ENCODE results near the gene AQP2. TPM values are rescaled to one million over a fixed set of nuclear protein-coding genes. Genes with fewer than 3 reads are reported as not detected.

AQP2 gene, protein sequence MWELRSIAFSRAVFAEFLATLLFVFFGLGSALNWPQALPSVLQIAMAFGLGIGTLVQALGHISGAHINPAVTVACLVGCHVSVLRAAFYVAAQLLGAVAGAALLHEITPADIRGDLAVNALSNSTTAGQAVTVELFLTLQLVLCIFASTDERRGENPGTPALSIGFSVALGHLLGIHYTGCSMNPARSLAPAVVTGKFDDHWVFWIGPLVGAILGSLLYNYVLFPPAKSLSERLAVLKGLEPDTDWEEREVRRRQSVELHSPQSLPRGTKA
- total RNA-seq (2014; rRNA removed; shearing (Covaris generic); ENCODE audit: low replicate concordance): not detected in 2 replicates

DNA sequence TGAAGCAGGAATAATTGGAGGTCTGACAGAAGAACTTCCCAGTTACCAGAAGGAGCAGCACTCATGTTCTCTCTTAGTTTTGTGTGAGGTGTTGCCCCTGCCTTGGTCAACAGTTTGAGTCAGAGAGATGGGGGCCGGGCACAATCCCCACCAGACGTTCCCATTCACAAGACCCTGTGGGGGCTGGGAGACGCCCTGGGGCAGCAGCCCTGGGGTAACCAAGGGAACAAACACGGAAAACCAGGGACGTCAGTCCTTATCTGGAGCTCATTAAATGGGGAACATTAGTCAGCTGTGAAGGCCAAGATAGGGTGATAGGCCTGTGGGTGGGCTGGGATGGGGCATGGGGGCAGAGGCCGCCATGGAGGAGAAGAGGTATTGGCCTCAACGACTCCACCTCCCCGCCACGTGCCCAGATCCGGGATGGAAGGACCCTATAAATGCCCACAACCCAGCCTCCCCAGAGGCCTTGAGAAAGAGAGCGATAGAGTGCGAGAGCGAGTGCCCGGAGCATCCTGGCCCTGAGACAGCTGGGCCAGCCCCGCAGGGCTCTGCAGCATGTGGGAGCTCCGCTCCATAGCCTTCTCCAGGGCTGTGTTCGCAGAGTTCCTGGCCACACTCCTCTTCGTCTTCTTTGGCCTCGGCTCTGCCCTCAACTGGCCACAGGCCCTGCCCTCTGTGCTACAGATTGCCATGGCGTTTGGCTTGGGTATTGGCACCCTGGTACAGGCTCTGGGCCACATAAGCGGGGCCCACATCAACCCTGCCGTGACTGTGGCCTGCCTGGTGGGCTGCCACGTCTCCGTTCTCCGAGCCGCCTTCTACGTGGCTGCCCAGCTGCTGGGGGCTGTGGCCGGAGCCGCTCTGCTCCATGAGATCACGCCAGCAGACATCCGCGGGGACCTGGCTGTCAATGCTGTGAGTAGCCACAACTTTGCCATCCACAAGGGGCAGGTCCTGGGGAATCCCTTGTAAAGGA is at the start of gene AQP2:
TSS of gene AQP2 (plus strand) at position 465 of the 979 bp plus-strand sequence. CDS start at position 559, 94 bp downstream.
- in situ Hi-C loops (cut with HindIII; ENCODE audit: low pct_unique_long_range_greater_than_20kb, low sequenced_read_pairs): loop anchor here (25.0 kb wide), 1 partner anchor 112 kb away; the partner anchor contains the start of gene ASIC1

GRCh38 chr12:49901026-49901425 is 49.5 kb upstream of the AQP2 start:
- in situ Hi-C loops (cut with HindIII; ENCODE audit: low pct_unique_long_range_greater_than_20kb, low sequenced_read_pairs): no loop called here
- no peak for DNase-seq (ENCODE audit: low read depth)

More for the DNA sequence above, at the start of gene AQP2:
- no peak for DNase-seq (ENCODE audit: low read depth)

GRCh38 chr12:49901986-49902385 is 48.6 kb upstream of the AQP2 start:
- DNase-seq (ENCODE audit: low read depth): no peak
- in situ Hi-C loops (cut with HindIII; ENCODE audit: low pct_unique_long_range_greater_than_20kb, low sequenced_read_pairs): no loop called here

GRCh38 chr12:49902399-49903350 is 47.9 kb upstream of the AQP2 start:
- DNase-seq (ENCODE audit: low read depth): no peak
- in situ Hi-C loops (cut with HindIII; ENCODE audit: low pct_unique_long_range_greater_than_20kb, low sequenced_read_pairs): no loop called here

- no peak for DNase-seq (ENCODE audit: low read depth)
- in situ Hi-C loops (cut with HindIII; ENCODE audit: low pct_unique_long_range_greater_than_20kb, low sequenced_read_pairs): no loop called here
Observed at GRCh38 chr12:49903351-49903699, 47.2 kb upstream of the AQP2 start.

- no peak for DNase-seq (ENCODE audit: low read depth)
- in situ Hi-C loops (cut with HindIII; ENCODE audit: low pct_unique_long_range_greater_than_20kb, low sequenced_read_pairs): no loop called here
Observed at GRCh38 chr12:49903700-49904423, 46.7 kb upstream of the AQP2 start, which contains the start of gene FAIM2. TSS of gene FAIM2 (minus strand) at chr12:49903900. CDS start at chr12:49903792, 108 bp downstream.

- DNase-seq (ENCODE audit: low read depth): no peak
- in situ Hi-C loops (cut with HindIII; ENCODE audit: low pct_unique_long_range_greater_than_20kb, low sequenced_read_pairs): no loop called here
Observed at GRCh38 chr12:49904601-49905000, 45.9 kb upstream of the AQP2 start.

- DNase-seq (ENCODE audit: low read depth): no peak
- in situ Hi-C loops (cut with HindIII; ENCODE audit: low pct_unique_long_range_greater_than_20kb, low sequenced_read_pairs): no loop called here
Observed at GRCh38 chr12:49905718-49906314, 44.7 kb upstream of the AQP2 start.

- in situ Hi-C loops (cut with HindIII; ENCODE audit: low pct_unique_long_range_greater_than_20kb, low sequenced_read_pairs): no loop called here
- DNase-seq (ENCODE audit: low read depth): no peak
Observed at GRCh38 chr12:49907352-49907751, 43.2 kb upstream of the AQP2 start.

DNA sequence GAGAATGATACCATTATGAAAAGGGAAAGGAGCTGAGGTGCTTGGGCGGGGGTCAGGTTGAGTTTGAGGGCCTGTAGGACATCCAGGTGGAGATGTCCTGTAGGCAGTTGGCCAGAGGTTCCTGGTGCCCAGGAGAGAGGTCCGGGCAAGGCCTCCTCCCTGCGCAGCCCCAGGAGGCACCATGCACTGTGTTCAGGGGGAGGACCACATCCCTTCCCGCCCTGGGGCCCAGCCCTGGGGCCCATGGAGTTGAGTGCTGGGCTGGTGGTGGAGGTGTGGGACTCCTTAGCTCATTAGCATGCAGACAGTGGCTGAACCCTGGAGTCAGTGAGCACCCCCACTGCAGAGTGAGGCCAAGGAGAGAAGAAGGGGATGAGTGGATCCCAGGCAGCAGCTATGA is 41.2 kb upstream of the AQP2 start:
- DNase-seq (ENCODE audit: low read depth): no peak
- in situ Hi-C loops (cut with HindIII; ENCODE audit: low pct_unique_long_range_greater_than_20kb, low sequenced_read_pairs): no loop called here

DNA sequence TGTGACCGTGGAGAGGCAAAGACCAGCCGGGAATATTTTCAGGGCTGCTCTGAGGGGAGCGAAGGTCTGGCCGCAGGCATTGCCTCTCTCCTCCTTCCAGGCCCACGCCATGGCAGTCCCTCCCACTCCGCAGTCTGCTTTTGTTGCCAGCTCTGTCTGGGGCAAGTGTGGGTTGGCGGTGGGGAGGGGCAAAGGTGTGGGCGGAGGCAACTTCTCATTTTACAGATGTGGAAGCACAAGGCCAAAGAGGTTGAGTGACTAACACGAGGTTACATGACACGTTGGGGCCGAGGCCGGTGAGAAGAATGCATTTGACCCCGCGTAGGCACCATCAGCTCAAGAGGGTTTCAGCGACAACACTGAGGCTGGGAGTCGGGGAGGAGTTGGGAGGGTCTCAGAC is 40.7 kb upstream of the AQP2 start:
- in situ Hi-C loops (cut with HindIII; ENCODE audit: low pct_unique_long_range_greater_than_20kb, low sequenced_read_pairs): no loop called here
- peak; percentile 87 for DNase-seq (ENCODE audit: low read depth)

DNA sequence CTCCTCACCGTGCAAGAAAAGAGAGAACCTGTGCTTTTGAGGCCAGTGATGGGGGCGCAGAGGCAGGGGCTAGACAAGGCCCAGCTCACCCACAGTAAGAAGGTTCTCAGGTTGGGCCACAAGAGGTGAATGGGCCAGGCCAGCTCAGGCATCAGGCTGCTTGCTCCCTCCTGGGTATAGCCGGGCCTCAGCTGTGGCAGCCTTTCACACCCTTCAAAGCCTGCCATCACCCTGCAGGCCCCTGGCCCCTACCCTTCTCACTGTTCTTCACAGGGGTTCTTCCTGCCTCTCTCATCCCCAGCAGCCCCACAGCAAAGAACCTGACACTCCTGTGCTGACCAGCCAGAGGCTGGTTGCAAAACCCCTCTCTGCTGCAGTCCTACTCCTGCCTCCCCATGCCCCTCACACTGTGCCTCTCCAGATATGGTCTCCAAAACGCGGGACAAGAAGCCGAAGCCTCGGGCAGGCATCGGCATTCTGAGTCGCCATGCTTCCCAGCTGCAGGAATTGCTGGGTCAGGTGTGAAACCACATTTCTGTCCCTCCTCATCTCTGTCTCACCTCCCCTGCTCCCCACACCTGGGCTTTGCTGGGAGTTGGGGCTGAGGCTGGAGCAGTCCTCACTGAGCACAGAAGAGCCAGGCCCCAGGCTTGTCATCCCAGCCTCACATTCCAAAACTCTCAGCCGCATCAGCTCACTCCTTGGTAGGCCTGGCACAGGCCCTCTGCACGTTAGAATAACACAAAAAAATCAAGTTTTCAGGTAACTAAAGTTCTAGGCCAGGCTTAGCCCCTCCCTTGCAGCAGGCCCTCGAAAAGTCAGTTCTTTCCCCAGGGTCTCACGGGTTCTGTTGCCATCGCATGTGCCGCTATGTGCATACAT is 40.0 kb upstream of the AQP2 start:
- in situ Hi-C loops (cut with HindIII; ENCODE audit: low pct_unique_long_range_greater_than_20kb, low sequenced_read_pairs): no loop called here
- no peak for DNase-seq (ENCODE audit: low read depth)

DNA sequence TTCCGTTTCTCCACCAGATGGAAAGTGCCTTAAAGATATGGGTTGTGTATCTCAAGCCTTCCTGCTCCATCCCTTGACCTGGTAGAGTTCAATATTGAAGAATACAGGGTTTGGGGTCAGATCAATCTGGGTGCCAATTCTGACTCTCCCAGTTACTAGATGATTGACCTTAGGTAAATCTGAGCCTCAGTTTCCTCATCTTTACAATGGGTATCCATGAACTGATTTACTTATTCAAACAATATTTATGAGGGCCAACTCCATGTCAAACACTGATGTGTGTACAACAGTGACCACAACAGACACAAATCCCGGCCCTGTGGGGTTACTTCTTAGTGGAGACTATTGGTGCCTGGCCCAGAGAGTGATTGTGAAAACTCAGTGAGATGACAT is 39.3 kb upstream of the AQP2 start:
- DNase-seq (ENCODE audit: low read depth): no peak
- in situ Hi-C loops (cut with HindIII; ENCODE audit: low pct_unique_long_range_greater_than_20kb, low sequenced_read_pairs): no loop called here

DNA sequence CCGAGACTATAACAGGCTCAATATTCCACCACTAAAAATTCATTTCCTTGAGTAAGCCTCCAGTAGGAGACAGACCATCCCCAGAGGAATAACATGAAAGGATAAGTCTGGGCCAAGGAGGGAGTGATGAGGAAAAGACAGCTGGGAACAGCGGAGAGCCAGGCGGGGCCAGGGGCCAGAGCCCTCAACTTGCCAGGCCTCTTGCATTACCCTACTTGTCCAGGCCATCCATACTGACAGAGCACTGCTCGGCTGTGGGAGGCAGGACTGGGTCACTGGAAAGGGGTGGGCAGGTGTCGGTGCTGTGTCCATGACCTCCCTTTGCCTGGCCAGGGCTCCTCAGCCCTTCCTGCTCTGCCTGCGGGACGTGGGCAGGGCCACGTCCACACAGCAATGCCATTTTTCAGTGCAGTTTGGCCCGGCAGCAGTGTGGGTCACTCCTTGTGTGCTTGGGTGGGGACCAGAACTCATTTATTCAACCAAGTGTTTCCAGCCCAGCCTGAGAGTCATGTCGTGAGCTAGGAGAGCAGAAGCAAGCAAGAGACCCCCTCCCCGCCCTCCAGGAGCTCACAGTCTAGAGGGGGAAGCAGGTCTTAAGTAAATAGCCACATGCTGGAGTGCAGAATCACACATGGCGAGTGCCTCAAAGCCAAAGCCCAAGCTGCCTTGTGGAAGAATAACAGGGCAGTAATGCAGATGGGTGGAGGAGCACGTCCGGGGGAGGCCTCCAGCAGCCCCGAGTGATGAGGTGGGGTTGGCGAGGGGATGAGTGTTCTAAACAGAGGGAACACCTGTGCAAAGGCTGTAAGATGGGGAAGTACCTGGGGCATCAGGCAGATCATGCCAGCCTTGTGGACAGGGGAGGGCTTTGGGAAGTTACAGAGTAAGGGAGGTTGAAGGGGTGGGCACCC is 37.9 kb upstream of the AQP2 start:
- DNase-seq (ENCODE audit: low read depth): no peak
- in situ Hi-C loops (cut with HindIII; ENCODE audit: low pct_unique_long_range_greater_than_20kb, low sequenced_read_pairs): no loop called here

- in situ Hi-C loops (cut with HindIII; ENCODE audit: low pct_unique_long_range_greater_than_20kb, low sequenced_read_pairs): no loop called here
- DNase-seq (ENCODE audit: low read depth): no peak
Observed at GRCh38 chr12:49916129-49916919, 34.2 kb upstream of the AQP2 start.

Measured in Caki2 (cell line).